ENCODE results near the gene TDRD9. TPM values are rescaled to one million over a fixed set of nuclear protein-coding genes. Genes with fewer than 3 reads are reported as not detected.

Gene TDRD9
- total RNA-seq, 1 experiment from 2014 or later: not detected

DNA sequence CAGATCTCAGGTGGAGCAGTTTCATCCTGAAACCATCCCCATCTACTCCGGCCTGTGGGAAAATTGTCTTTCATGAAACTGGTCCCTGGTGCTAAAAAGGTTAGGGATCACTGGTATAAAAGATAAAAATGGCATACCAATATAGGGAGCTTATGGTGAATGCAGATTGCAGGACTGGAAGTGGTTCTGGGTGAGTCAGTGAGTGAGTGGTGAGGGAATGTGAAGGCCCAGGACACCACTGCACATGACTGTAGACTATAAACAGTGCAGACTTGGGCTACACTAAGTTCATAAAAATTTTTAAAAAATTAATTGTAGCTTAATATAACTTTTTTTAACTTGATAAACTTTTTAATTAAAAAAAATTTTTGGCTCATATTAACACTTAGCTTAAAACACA, 81.0 kb downstream of the TDRD9 start:
- no peak for DNase-seq (ENCODE audit: low spot score)
- in situ Hi-C loops (cut with HindIII; ENCODE audit: low sequenced_read_pairs): no loop called here

DNA sequence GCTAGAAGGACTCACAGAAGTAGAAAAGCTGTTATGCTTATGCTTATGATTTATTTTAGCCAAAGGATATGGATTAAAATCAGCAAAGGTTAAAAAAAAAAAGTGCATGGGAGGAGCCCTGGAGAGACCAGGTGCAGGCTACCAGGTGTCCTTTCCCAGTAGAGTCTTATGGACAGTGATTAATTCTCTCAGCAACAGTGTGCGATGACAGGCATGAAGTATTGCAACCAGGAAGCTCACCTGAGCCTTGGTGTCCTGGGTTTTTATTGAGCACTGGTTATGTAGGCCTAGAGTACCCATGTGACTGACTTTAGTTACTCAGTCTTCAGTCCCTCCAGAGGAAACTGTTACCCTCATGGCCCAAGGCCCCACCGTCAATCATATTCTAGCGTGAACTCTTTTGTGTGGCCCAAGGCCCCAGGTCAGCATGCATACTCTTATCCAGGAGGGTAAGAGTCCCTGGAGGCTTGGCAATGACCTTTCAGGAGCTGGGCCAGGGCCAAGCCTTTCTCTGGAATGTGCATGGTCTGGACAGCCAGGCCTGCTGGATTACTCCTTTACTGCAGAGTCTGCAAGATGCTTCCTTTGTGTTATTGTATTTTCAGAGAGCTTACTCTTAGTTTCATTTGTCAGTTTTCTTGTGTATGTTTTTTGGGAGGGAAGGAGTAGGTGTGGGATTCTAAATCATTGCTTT, 83.7 kb downstream of the TDRD9 start:
- in situ Hi-C loops (cut with HindIII; ENCODE audit: low sequenced_read_pairs): no loop called here
- DNase-seq (ENCODE audit: low spot score): no peak

DNA sequence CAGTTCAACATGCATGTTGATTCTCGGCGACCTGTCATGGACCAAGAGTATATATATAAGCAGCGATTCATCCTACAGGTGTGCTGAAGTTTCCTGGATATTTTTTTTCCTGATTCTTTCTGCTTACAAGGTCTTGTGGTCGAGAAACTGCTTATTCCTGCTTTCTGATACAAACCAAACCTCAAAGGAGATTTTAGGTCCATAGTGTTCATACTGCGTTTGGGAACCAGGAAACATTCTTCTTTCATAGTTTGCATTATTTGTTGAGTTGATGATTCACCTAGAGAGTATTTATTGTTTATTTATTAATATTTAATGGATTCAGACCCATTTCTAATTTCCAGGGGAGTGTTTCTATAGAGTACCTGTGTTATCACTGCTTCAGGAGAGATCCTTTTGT, 86.5 kb downstream of the TDRD9 start:
- DNase-seq (ENCODE audit: low spot score): no peak
- in situ Hi-C loops (cut with HindIII; ENCODE audit: low sequenced_read_pairs): no loop called here

- in situ Hi-C loops (cut with HindIII; ENCODE audit: low sequenced_read_pairs): no loop called here
- DNase-seq (ENCODE audit: low spot score): no peak
Observed at GRCh38 chr14:104016873-104017650, 88.8 kb downstream of the TDRD9 start.

- in situ Hi-C loops (cut with HindIII; ENCODE audit: low sequenced_read_pairs): no loop called here
- DNase-seq (ENCODE audit: low spot score): no peak
Observed at GRCh38 chr14:104019029-104019428, 90.8 kb downstream of the TDRD9 start.

- in situ Hi-C loops (cut with HindIII; ENCODE audit: low sequenced_read_pairs): no loop called here
- DNase-seq (ENCODE audit: low spot score): no peak
Observed at GRCh38 chr14:104019806-104020205, 91.5 kb downstream of the TDRD9 start.

DNA sequence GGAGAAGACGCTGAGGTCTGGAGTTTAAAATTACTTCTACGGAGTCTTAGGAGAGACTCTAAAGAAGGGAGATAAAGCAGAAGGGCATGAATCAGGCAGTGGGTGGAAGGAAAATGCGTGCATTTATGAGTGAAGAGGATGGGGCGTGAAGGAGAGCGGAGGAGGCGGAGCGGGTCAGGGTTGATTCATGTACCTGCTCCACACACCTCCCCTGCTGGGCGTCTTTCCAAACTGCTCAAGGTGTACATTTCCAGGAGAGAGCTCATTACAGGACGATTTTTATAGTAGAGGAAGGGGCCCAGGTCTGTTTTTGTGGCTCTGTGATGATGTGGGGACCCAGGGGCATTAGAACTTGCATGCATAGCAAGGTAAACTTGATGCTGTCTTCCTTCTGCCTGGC, 92.2 kb downstream of the TDRD9 start:
- no peak for DNase-seq (ENCODE audit: low spot score)
- in situ Hi-C loops (cut with HindIII; ENCODE audit: low sequenced_read_pairs): no loop called here

DNA sequence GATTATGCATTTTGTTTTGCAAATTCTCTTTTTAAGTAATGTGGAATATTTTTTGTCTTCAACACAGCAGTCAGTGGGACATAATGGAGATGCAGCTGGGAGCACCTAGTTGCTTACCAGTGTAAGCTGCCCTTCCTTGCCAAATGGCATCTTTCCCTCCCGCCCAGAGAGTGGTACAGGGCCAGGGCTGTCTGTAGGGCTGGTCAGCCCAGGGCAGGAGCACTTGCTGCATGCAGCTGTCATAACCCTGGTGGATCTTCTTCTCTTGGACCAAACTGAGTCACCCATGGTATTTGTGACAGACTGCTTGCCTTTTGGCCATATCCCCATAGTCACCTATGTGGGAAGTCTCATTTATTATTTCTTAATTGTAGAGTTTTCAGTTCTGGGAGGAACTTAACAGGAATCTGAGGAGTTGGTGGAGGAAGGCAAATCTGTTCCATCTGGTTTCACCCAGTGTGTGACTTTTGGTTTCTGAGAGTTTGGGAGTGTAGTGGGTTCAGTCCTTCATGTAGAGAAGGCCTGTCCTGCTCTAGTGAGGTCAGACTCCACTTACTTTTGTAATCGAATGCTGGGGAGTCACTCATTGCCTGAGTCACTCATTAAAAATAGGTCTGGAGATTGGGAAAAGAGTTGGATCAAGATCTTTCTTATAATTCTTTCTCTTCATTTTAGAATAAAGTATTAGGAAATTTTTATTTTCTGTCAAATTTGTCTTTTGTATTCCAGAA, 95.2 kb downstream of the TDRD9 start:
- no peak for DNase-seq (ENCODE audit: low spot score)

GRCh38 chr14:104025534-104025933, 97.3 kb downstream of the TDRD9 start:
- DNase-seq (ENCODE audit: low spot score): no peak
- in situ Hi-C loops (cut with HindIII; ENCODE audit: low sequenced_read_pairs): loop anchor here (25.0 kb wide), 2 partner anchors 88 to 213 kb away; partner anchors contain the start of genes RD3L and TDRD9

More for the DNA sequence above, 95.2 kb downstream of the TDRD9 start:
- in situ Hi-C loops (cut with HindIII; ENCODE audit: low sequenced_read_pairs): no loop called here

DNA sequence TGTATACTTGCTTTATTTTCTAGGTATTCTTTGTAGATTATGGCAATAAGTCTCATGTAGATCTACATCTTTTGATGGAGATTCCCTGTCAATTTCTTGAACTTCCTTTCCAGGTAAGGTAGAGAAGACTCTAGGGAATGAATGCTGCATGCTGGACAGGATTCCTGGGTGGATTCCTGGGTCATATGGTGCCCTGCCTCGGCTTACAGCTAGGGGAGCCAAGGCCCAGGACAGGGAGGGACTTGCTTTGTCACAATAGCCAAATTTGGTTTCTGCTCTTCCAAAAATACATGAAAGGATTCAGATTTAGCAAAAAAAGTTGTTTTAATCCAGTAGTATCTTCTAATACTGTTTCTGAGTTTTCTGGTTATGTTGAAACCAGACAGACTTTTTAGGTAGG, 97.8 kb downstream of the TDRD9 start:
- in situ Hi-C loops (cut with HindIII; ENCODE audit: low sequenced_read_pairs): loop anchor here (25.0 kb wide), 2 partner anchors 89 to 214 kb away; partner anchors contain the start of genes RD3L and TDRD9
- no peak for DNase-seq (ENCODE audit: low spot score)

- DNase-seq (ENCODE audit: low spot score): no peak
- in situ Hi-C loops (cut with HindIII; ENCODE audit: low sequenced_read_pairs): loop anchor here (25.0 kb wide), 2 partner anchors 94 to 219 kb away; partner anchors contain the start of genes RD3L and TDRD9
Observed at GRCh38 chr14:104030958-104031357, 102.7 kb downstream of the TDRD9 start.

GRCh38 chr14:104031384-104031783, 103.1 kb downstream of the TDRD9 start:
- no peak for DNase-seq (ENCODE audit: low spot score)
- in situ Hi-C loops (cut with HindIII; ENCODE audit: low sequenced_read_pairs): loop anchor here (25.0 kb wide), 2 partner anchors 94 to 219 kb away; partner anchors contain the start of genes RD3L and TDRD9

DNA sequence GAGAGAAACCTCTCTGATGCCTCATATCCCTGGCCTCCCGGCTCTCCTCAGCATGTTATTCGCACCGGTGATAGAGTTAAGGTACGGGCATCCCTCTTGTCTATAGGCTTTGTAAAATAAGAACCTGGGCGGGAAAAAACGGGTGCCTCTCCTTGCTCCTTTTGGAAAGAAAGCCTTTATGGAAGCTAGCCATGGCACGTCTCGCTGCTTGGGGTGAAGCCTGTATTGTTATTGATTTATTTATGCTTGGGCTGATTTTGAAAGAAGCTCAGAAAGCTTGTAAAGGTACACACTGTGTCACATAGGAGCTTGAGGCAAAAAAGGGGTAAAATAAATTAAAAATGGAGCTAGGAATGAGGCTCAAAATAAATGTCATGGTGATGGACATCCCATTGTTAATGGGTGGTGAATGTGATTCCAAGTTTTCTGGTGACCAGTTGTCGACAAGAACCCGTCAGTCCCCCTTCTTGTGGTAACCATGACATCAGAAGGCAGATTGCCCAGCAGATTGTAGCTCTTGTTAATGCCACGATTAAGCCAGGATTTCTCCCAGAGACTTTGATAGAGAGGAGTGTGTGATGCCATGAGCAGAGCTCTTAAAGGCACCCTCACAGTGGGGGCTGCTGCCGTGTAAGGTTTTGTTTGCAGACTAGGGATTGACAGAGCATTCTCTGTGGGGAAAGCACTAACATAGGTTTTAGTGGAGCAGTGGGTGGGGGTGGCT, 106.9 kb downstream of the TDRD9 start:
- in situ Hi-C loops (cut with HindIII; ENCODE audit: low sequenced_read_pairs): loop anchor here (25.0 kb wide), 2 partner anchors 98 to 223 kb away; partner anchors contain the start of genes RD3L and TDRD9
- no peak for DNase-seq (ENCODE audit: low spot score)

DNA sequence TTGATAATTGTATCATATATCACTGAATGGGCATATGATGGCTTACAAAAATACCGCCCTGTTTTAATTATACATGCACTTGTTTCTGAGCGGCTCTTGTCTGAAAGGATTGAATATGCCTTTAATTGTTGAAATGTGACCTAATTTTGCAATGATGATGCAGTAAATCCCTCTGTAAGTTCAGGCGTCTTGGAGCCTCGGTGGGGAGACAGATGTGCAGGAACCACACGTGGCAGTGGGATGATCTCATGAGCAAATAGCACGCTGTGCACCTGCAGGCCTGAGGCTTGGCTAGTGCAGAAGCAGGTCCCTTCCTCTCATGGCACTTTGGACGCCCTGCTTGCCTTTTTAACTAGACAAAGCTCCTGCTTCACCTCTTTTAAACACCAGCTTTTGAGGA, 108.0 kb downstream of the TDRD9 start:
- DNase-seq (ENCODE audit: low spot score): no peak
- in situ Hi-C loops (cut with HindIII; ENCODE audit: low sequenced_read_pairs): loop anchor here (25.0 kb wide), 2 partner anchors 99 to 224 kb away; partner anchors contain the start of genes RD3L and TDRD9

DNA sequence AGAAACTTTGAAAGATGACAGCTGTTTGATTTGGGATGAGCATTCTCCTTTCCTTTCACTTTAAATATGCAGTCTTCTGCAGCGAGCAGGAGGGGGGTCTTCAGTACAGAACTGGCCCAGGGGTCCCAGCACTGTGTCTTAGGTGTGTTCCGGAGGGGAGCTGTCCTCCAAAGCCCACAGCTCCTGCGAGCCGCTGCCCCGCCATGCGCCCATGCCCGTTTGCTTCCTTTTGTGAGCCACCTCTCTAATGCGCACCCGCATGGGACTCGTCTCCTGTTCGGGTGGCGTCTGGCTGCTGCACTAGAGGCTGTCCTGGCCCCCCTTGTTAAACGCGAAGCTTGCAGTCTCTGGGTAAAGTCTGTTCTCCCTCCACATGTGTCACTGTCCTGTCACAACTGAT, 108.8 kb downstream of the TDRD9 start:
- in situ Hi-C loops (cut with HindIII; ENCODE audit: low sequenced_read_pairs): loop anchor here (25.0 kb wide), 2 partner anchors 100 to 225 kb away; partner anchors contain the start of genes RD3L and TDRD9
- DNase-seq (ENCODE audit: low spot score): no peak

DNA sequence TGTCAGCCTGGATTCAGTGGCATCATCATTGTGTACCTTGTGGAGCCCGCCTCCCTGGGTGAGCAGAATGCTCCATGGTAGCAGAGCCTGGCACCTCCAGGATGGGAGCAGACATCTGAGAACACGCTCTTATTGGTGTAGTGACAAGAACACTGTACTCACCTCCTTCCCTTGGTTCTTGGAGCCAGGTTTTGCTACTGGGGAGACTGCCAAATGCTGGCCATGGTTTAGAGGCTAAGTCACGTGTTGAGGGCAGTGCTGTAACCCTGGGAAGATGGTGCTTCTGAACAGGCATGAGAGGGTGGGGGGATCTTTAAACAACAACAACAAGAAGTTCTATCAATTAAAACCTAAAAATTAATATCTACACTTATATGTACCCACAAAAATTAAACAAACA, 109.6 kb downstream of the TDRD9 start:
- peak; percentile 16 for DNase-seq (ENCODE audit: low spot score)
- in situ Hi-C loops (cut with HindIII; ENCODE audit: low sequenced_read_pairs): loop anchor here (25.0 kb wide), 2 partner anchors 101 to 226 kb away; partner anchors contain the start of genes RD3L and TDRD9

DNA sequence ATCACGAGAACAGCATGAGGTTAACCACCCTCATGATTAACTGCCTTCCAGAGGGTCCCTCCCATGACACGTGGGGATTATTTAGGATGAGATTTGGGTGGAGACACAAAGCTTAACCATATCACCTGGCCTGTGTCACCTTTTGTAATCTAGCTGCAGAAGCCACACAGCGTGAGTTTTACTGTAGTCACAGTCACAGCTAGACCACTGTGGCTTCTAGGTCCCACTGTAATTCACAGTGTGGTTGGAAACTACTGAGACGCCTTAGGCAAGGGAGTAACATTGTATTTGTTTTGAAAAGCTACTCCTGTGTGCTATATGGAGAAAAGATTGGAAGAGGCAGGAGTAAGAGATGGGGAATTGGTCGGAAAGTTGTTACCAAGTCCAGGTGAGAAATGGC, 111.0 kb downstream of the TDRD9 start:
- no peak for DNase-seq (ENCODE audit: low spot score)
- in situ Hi-C loops (cut with HindIII; ENCODE audit: low sequenced_read_pairs): loop anchor here (25.0 kb wide), 2 partner anchors 102 to 227 kb away; partner anchors contain the start of genes RD3L and TDRD9

DNA sequence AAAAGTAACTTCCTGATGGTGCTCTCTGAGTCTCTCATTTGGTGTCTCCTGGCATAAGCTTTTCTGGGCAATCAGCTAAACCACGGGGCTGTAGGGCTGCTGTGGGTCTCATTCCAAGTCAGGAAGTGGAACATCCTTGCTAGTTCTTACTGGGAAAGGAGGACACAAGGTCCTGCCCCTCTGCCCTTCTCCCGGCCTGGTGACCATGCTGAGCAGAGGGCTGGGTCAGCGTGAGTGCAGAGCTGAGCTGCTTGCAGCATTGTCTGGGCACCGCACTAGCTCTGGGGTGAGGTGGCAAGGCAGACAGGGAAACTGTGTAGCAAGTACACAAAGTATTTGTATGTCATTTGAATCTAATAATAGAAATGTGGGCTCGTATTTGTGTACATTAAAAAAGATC, 112.3 kb downstream of the TDRD9 start:
- in situ Hi-C loops (cut with HindIII; ENCODE audit: low sequenced_read_pairs): loop anchor here (25.0 kb wide), 2 partner anchors 103 to 228 kb away; partner anchors contain the start of genes RD3L and TDRD9

More for the DNA sequence above, 112.3 kb downstream of the TDRD9 start:
- no peak for DNase-seq (ENCODE audit: low spot score)
